Right lobe of liver (tissue), 4 donors: ENCODE results near the gene WNT16.

Source experiments
- CTCF ChIP-seq, 4 donors: fragments of 200-600 bp in 3 of 4; fragments of 450-650 bp in 1 of 4; IDR thresholded peaks; one replicate each; pipeline versions ENCODE4 v1.5.1 to v1.8.0; 2016 to 2022; ENCODE audit warnings: antibody characterized with exemption in 4 of 4, mild to moderate bottlenecking in 2 of 4
- POLR2A ChIP-seq: fragments of 450-650 bp; IDR thresholded peaks from one replicate; pipeline ENCODE4 v1.6.1; 2017; ENCODE audit warnings: antibody characterized with exemption, mild to moderate bottlenecking
- donor health status: DM: no; HTN: no; CAD: no.
- donor health status: DM: no; HTN: no; CAD: no.
- donor health status: DM: no; HTN: yes; CAD: no.

- TF ChIP-seq POLR2A (no peak), CTCF (IDR thresholded peaks at IDR 0.05) (no peak)
Observed at GRCh38 chr7:121344093-121344492, 15.3 kb downstream of the WNT16 start.
